HG02623 (cell line): Measurements from ENCODE around the gene IQCH.

Experiments
- ATAC-seq: cut with Tn5 transposase; IDR thresholded peaks from one replicate; pipeline ENCODE4 v1.9.1; 2021; ENCODE audit warnings: moderate library complexity; ENCODE audit not compliant: unreplicated experiment

Gene IQCH

DNA sequence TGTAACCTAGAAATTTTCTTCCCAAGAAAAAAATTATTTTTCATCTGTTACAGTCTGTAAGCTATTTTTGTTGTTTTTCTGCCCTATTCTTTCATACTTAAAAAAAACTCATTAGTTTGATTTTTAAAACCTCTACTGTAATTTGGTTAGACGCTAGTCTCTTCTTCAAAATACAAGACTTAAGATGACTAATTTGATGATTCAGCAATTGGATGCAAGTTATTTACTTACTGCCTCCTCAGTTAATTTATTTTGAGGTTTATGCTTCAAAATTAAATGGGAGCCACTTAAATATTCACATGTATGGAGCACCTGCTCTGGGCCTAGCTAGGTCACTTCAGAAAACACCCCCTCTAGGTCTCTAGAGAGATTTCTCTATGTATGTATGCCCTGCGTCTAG lies 132.4 kb downstream of the IQCH start:
- no peak for ATAC-seq

DNA sequence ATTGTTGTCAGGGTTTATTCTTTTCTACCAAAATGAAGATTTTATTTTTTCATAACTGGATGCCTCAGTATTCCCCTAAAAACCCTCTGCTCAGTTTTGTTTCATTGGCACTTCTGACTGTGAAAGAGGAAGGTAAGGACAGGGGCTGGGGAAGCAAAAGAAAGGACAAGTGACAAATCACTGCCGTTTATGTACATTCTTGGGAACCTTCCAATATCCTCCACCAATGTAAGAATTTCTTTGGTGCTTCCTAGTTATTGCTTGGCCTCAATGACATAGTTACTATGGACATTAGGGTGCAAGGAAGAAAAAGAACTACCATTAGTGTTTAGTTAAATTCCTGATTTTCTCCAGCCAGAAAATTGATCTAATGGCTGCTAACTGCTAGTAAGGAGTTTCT lies 135.4 kb downstream of the IQCH start:
- ATAC-seq = no peak

DNA sequence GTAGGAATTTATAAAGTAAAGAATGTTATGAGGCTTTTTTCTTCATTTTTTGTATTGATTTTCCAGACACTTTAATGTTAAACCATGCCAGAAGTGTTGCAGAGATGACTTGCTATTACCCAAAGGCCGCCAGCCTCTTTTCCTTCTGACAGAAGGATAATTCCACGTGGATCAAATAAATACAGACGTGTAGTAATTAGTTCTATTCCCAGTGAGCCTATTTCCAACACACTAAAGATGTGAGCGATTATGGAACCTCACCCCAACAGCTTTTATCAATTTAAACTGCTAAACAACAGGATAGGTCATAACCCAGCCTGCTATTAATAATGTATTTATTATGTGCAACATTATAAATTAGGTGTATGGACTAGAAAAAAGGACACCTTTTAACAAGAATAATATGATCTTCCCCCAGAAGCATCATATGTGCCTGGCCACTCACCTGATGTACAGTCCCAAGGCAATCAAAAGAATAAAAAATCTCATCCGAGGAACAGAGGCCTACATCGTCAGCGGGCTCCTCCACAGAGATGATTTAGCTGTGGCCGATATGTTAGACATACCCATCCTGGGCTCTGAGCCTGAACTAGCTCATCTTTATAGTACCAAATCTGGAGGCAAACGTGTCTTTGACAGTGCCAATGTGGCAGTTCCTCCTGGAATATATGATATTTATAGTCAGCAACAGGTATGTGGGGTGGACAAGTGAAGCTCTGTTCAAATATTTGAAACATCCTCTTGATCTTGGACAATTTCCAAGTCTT lies 140.5 kb downstream of the IQCH start:
- no peak for ATAC-seq

DNA sequence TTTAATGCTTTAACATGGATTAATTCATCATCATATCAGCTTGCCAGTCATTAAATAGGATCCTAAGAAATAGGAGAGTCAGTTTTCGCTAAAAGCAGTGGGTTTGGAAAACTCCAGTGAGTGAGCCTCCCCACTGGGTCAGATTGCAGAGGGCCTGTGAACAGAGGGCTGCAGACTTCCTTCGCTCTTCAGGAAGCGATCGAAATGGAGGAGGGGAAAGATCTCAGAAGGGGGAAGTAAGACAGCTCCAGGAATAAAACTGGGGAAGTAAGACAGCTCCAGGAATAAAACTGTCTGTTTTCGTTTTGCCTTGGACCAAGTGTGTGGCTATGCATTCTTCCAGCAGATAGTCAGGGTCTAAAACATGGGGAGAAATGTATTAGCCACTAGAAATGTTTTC lies 141.5 kb downstream of the IQCH start:
- ATAC-seq = no peak

DNA sequence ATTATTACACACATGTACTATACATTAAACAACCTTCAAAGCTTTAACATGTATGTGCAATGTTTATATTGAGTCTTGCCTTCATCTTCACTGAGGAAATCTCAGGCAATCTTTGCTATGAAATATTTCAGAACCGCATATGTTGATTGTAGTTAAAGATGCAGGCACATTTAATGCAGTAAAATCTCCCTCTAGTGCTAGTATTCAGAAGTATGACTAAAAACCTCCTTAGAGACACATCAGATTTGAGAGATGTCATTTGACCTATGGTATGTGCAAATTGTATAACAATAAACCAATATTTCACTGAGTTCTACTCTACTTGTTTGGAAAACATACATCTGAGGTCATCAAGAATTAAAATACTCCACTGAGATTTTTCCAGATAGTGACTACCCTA lies 142.6 kb downstream of the IQCH start:
- no peak for ATAC-seq

DNA sequence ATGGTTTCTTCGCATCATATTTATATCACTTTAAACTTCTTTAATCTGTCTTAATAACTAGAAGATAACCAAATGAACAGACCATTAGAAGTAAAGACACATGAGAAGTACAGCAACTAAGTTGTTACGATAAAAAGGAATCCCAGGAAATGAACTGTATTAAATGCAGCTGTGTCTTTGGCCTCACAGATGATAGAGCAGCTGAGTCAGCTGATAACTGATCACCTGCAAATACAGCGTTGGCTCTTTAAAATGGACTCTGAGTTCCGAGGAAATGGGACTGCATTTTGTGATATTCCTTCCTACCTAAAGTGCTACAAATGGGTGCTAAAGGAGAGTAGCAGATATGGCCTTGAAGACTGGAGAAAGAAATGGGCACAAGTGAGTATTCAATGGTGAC lies 145.3 kb downstream of the IQCH start:
- ATAC-seq = no peak

DNA sequence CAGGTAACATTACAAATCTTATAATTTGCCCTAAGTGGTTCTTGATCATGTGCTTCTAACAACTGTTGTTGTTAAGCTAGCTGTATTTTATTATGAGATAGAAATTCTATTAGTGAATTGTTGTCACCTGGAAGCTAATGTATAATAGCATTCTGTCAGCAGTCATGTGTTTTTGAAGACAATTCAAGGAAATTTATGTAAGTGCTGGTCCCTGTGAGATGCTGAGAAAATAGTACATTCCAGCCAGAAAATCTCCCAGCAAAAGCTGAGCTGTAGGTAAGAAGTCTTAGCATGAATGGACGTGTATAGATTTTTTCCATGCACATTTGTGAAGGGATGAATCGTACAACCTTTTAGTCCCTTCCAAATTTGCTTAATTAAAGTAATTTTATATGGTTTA lies 146.3 kb downstream of the IQCH start:
- ATAC-seq = no peak

DNA sequence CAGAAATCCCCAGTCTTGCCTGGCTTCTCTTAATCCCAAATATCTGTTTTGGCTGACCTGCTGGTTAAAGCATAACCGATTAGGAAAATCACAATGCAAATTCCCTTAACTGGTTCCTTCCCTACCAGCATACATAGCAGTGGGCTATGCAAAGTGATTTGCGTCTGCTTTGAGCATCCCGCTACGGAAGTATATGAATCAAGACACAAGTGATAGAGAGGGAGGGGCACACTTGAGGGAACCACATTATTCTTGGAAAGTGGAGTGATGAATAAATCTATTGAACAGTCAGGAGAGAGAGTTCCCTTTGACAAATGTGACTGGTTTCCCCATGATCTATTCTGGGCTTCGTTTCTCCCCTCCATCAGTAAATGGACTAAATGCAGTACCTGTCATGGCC lies 146.8 kb downstream of the IQCH start:
- ATAC-seq = no peak

DNA sequence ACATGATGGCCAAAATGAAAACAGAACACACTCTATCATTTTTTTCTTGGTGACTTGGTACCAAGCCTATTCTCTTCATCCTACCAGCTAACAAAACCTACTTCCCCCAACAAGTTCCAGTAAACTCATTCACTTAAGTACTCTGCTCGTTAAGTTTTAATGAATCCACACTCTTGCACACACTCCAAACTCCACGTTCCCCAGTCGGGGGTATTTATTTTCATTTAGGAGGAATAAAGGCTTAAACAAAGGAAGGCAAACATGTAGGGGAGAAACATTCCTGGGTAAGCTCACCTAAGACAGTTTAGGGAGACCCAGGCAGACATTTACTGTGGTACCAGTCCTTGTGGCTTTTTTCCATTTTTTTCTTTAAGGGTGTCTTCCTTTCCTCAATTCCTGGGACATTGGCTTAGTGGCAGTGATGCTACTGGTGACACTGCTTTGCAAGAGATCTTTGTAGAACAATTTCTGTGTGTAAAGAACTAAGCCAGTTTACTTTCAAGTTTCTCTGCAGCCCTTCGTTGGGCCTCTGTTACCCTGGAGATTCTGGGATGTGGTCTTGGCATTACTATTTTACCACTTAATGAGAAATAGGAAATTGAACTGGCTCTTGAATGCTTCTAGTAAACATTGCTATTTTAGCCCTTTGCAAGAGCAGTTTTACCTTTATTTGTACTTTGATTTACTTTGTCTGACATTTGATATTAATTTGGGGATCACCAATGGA lies 149.0 kb downstream of the IQCH start:
- ATAC-seq = no peak

DNA sequence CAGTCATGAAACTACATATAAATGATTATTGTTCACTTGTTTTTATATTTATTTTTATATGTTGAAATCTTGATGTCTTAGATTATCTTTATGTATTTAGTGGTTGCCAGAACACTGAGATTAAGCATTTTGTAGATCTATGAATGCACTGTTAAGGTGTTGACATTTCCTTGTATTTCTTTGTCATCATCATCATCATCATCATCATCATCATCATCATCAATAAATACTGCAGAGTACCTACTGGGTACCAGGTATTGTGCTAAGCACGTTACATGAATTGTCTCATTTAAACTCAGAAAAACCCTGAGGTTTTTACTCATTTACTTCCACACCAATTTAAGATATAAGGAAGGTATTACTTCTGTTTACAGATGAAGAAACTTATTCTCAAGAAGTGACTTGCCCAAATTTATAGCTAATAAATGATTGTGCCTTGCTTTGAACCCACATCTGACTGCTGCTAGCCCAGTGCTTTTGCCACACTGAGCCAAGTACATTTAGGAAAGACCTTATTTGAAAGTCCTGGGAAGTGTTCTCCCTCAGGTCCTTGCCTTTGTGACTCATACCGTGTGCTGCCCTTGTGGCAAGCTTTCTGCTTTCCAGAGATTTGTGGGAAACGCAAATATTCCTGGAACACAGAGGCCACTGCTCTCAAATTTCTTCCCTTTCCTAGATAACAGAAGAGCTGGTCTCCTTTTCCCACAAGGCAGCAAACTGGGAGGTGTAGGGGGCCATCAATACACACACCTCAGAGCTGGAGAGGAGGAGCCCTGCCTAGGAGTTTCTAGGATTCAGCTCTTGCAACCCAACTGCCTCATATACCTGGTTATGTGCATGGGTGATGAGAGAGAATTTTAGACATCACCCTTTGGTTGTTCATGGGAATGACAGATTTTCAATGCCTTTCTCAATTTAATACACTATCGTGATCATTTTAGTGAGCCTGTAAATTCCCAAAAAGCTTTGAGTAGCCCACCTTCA lies 150.9 kb downstream of the IQCH start:
- ATAC-seq = no peak

DNA sequence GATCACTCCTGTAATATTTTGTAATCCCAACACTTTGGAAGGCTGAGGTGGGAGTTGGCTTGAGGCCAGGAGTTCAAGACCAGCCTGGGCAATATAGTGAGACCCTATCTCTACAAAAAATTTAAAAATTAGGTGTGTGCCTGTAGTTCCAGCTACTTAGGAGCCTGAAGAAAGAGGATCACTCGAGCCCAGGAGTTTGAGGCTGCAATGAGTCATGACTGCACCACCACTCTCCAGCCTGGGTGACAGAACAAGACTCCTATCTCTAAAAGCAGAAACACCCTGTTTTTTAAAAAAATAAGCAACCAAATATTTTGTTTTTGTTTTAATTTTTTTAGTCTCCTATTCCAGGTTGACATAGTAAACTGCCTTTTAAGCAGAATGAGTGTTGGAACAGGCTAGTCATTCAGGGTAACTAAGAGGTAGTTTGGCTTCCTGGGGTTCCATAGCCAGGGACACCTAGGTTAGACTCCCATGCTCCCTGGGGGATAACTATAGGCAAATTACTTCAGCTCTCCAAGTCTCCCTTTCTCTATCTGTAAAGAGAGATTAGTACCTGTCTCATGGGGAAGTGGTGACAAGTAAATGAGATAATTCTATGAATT lies 151.8 kb downstream of the IQCH start:
- no peak for ATAC-seq

DNA sequence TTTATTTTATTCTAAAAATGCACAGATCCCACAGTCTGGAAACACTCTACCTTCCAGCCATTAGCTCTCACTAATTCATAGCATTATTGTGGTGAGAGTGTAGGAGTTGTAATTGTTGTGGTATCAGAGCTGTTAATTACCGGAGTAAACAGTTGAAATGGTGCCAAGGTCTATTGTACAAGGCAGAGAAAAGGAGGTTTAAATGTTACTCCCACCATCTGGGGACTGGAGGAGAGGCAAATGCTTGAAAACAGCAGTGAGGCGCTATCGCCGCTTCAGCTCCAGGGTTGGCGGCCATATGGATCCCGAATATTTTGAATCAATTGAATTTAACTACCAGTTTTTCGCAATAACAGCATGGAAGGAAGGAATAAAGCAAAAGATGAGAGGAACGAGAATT lies 153.2 kb downstream of the IQCH start:
- ATAC-seq = no peak

DNA sequence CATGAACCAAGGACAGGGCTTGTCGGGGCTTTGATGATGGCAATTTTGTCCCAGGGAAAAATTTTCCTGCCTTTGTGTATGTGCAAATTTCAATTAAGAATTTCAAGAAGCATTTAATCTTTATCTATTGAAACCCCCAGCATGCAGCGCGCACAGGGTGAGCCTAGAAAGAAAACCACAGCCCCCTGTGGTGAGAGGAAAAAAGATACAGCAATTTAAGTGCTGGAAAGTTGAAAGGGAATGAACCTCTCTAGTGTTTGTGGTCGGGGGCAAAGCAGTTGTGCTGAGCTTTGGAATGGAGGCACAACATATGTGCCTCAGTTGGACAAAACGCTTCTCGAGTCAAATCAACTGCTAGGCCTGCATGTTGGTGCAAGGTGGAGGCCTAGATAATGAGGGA lies 154.6 kb downstream of the IQCH start:
- ATAC-seq = no peak

DNA sequence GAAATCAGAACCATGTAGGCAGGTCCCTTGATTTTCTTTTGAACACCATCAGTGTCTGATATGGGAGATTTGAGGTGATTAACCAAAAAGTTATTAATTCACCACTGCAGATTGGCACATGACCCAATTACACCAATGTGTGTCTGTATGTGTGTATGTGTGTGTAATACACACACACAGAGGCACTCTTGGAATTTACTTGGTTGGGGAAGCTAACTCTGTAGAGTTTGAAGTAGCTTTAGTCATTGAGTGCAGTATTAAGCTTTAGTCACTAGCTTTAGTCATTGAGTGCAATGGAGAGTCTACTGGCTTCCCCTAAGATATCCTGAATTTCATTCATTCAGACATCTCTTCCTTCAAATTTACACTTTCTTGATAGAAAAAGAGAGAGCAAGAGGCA lies 156.9 kb downstream of the IQCH start:
- ATAC-seq = no peak

DNA sequence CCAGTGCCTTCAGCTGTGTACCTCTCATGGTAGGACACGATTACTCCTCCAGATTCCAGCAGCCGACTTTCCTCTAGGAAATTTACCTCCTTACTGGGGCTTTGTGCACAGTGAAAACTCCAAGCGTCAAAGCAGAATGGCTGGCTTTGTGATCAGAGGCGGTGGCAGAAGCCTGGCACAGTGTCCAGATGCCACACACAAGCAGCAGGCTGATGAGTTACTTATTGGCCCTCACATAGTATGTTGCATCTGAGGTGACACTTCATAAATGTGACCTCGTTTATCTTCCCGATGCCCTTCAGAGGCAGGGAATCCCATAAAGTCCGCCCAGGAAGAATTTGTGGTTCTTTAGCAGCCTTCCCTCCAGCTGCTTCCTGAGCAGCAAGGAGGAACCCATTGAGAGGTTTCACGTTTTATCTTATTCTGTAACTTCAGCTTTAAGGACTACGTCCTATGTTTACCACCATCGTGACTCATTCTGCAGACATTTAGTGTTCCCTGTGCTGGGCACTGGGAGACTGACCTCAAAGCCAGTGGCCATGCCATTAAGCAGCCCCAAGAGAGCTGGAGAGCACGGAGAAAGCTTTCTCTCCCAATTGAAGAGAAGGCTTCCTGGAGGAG lies 159.3 kb downstream of the IQCH start:
- no peak for ATAC-seq

DNA sequence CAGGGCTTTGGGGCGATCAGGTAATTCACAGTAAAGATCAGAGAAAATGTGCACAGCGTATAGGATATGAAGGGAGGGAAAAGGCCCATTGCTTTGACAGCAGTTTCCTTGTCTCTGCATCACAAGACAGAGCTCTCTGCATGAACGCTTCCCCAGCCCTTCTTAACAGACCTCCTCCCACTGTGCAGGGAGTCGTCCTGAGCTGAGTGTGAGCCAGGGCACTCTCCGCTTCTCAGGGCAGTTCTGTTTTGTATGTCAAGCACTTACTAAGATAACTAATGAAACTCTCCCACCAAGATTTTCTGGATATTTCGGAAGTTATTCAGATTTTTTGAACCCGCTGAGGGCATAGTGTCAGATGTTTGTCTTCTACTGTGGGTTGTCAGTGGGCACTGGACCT lies 160.6 kb downstream of the IQCH start:
- no peak for ATAC-seq

DNA sequence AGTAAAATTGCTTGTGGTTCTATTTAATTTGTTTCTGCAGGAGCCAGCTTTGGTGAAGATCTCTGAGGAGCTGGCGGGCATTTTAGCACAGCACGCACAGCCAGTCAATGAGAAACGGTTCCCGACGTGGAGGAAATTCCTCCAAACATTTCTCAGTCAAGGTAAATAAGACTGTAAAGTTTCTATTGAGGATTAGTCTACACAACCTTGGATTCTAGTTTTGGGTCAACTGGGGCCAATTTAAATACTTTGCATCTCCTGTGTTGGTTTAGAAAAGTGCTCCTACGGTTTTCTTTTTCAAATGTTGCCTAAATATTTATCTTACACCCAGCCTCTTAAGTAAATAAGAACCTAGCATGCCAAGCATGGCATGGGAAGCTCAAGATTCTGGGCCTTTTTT lies 162.3 kb downstream of the IQCH start:
- no peak for ATAC-seq

DNA sequence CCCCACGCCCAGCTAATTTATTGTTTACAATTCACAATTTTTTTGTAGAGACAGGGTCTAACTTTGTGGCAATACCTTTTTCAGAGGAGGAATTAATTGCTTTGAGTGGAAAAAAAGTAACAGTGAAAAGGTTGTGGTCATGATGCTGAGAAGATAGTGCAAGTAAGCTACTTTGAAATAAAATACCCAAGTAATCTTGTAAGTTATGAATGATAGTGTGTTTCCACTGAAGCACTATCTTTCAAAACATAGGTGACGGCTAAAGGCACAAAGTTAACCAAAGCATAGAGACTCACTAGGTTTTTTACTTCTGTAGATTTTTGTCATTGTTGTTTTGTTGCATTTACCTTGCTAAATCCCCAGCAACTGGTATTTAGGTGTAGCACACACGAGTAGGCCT lies 165.1 kb downstream of the IQCH start:
- no peak for ATAC-seq

DNA sequence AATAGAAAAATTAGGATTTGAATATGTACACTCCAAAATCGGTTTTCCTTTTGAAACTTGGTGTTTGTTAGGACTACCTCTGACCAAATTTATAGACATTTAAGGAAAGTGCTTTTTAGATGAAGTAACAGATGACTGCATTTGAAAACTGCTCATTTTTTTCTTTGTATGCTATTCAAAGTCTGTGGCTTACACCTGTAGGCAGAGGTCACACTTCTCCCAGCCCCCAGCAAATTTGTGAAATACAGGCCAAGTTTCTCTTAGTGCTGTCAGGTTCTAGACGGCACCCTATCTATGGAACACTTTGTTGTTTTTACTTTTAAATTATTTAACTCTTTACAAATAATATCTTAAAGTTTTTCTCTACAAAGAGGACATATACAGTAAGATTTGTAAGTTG lies 165.6 kb downstream of the IQCH start:
- ATAC-seq = no peak

DNA sequence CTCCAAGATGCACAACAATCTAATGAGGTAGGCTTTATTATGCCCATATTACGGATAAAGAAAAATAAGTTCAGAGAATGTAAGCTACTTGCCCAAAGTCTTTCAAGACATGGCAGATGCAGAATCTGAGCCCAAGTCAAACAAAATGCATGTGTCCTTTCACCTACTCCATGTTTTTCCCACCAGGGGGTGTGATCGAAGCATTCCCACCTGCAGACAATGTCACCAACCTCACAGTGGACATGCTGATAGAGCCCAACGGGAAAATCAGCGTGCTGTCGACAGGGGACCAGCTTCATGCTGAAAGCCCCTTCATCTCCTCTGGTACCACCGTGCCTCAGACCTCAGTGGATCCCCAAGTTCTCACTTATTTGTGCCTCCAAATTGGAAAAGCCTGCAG lies 166.5 kb downstream of the IQCH start:
- no peak for ATAC-seq

DNA sequence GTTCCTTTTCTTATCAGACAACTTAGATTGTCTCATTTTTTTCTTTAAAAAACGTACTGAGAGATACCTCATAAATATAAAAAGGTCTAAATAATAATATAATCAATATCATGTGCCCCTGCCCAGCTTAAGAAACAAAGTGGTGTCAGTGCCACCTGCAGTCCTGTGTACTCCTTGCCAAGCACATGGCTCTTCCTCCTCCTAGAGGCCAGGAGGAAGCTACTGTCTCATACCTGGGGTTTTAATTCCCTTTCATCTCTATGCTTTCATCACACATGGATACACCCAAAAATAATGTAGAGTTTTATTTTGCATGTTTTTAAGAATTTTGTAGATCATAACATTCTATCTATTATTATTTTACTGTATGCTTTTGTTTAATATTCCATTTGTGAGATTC lies 167.7 kb downstream of the IQCH start:
- no peak for ATAC-seq
